ENCODE measurements around the gene RILP. TPM values are rescaled to one million over a fixed set of nuclear protein-coding genes. Genes with fewer than 3 reads are reported as not detected.
A peak's percentile ranks its signal among the peaks of the same experiment; 100 is the strongest.

Gene RILP
- total RNA-seq, 1 donor from 2014 or later: 7.4 TPM

DNA sequence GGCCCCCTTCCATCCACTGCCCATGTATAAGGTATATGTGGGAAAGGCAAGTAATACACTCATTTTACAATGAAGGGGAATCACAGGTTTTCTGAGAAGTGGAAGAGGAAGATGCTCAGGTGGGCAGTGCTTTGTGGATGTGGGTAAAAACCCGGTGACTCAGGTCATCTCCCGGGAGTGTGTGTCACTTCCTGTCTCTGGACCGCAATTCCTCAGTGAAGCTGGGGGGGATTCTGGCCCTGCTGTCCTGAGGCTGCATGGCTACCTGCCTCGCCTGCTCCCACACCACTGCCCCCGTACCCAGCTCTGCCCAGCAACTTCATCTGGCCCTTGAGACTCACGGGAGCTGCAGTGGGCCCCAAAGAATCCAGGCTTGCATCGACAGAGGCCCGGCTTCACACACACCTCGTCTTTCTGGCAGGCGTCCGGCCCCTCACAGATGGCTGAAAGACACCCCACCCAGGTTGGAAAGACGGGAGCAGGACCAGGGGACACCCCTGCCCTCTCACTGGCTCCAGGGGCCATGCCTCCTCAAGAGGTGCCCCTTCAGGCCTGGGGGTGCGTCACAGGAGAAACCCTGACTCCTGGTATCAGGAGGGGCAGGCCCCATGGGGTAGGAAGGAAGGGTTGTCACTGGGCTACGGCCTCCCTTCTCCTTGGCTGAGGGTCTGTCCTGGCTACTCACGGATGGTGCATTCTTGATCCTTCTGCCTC lies 5.0 kb downstream of the RILP start:
- intact Hi-C loops (cut with micrococcal nuclease): loop anchor here (5.0 kb wide), 2 partner anchors 157 to 398 kb away; partner anchors contain the start of gene OVCA2
- H3K4me1 Mint-ChIP-seq (ENCODE audit: low read depth): peaks cover 26% of the 10 kb centered on the region
- no peak for DNase-seq (ENCODE audit: low spot score)

GRCh38 chr17:1643999-1644492 lies 5.6 kb downstream of the RILP start:
- Mint-ChIP-seq H3K4me3 (peak overlapping the region; percentile 85), H3K9me3 (no peaks in the 10 kb centered on the region), H3K36me3 (ENCODE audit: low read depth) (peaks cover 7% of the 10 kb centered on the region), H3K27ac (peak overlapping the region; percentile 97), H3K27me3 (ENCODE audit: insufficient read depth) (peaks cover 2% of the 10 kb centered on the region), H3K4me1 (ENCODE audit: low read depth) (peaks cover 26% of the 10 kb centered on the region)
- DNase-seq (ENCODE audit: low spot score): no peak
- intact Hi-C loops (cut with micrococcal nuclease): no loop called here

More for the DNA sequence above, 5.0 kb downstream of the RILP start:
- Mint-ChIP-seq H3K27me3 (ENCODE audit: insufficient read depth) (peaks cover 2% of the 10 kb centered on the region), H3K27ac (peak overlapping the region; percentile 97), H3K4me3 (peak overlapping the region; percentile 85), H3K9me3 (no peaks in the 10 kb centered on the region), H3K36me3 (ENCODE audit: low read depth) (peaks cover 7% of the 10 kb centered on the region)

DNA sequence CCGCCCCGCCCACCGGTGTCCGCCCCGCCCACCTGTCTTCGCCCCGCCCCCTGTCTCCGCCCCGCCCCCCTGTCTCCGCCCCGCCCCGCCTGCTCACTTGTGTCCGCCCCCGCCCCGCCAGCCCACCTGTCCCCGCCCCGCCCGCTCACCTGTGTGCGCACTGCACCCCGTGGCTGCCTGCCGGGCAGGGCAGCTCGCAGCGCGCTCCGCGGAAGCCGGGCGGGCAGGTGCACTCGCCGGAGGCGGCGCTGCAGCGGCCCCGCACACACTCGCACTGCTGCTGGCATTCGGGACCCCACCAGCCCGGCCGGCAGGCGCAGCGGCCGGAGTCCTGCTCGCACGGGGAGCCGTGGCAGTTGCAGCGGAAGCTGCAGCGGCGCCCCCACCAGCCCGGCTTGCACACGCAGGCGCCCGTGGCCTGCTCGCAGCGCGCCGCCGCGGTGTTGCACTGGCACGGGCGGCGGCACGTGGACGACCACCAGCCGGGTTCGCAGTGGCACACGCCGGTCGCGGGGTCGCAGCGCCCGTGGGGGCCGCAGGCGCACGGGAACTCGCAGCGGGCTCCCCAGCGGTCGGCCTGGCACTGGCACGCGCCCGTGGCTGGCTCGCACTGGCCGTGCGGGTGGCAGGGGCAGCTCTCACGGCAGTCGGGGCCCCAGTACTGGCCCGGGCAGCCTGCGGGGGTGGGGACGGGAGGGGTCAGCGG lies 6.2 kb downstream of the RILP start:
- H3K4me1 Mint-ChIP-seq (ENCODE audit: low read depth): peaks cover 26% of the 10 kb centered on the region
- H3K9me3 Mint-ChIP-seq: no peaks in the 10 kb centered on the region
- intact Hi-C loops (cut with micrococcal nuclease): no loop called here
- H3K27me3 Mint-ChIP-seq (ENCODE audit: insufficient read depth): peaks cover 2% of the 10 kb centered on the region
- peak; percentile 32 for DNase-seq (ENCODE audit: low spot score)
- H3K36me3 Mint-ChIP-seq (ENCODE audit: low read depth): peaks cover 7% of the 10 kb centered on the region
- no peak overlapping the region for H3K27ac Mint-ChIP-seq
- H3K4me3 Mint-ChIP-seq: peak overlapping the region; percentile 85

- H3K36me3 Mint-ChIP-seq (ENCODE audit: low read depth): peaks cover 5% of the 10 kb centered on the region
- no peak overlapping the region for H3K4me3 Mint-ChIP-seq
- H3K27ac Mint-ChIP-seq: no peak overlapping the region
- DNase-seq (ENCODE audit: low spot score): no peak
- H3K27me3 Mint-ChIP-seq (ENCODE audit: insufficient read depth): no peaks in the 10 kb centered on the region
- no peaks in the 10 kb centered on the region for H3K9me3 Mint-ChIP-seq
- peaks cover 22% of the 10 kb centered on the region for H3K4me1 Mint-ChIP-seq (ENCODE audit: low read depth)
- intact Hi-C loops (cut with micrococcal nuclease): no loop called here
Observed at GRCh38 chr17:1641065-1641403, 8.6 kb downstream of the RILP start.

DNA sequence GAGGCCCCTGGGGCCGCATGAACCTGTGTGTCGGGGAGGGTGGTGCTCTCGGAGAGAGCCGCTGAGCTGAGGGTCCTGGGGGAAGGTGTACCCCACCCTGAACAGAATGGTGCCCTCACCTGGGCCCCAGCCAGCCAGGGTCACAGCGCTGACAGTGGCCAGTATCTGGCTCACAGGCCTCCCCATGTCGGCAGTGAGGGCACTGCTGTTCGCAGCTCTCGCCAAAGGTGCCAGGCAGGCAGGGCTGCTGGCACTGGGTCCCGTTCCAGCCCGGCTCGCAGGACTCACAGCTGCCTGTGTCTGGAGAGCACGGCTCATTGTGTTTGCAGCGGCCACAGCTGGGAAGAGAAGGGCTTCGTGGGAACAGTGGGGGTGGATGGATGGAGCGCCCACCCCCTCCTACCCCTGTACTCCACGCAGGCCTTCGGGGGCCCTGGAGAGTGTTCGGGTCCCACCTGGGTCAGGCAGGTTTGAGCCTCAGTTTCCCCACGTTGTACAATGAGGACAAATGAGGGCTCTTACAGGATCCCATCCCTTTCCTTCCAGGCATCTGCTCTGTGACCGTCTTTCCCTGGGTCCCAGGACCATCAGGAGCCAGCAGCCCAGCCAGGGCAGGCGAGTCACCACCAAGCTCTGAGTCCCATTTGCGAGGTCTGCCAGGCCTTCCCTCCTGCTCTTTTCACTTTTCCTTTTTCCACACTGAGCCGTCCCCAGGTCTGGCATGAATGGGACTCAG lies 9.2 kb downstream of the RILP start:
- no peak for DNase-seq (ENCODE audit: low spot score)
- no peak overlapping the region for H3K27ac Mint-ChIP-seq
- intact Hi-C loops (cut with micrococcal nuclease): no loop called here
- H3K4me3 Mint-ChIP-seq: no peak overlapping the region
- H3K4me1 Mint-ChIP-seq (ENCODE audit: low read depth): peaks cover 17% of the 10 kb centered on the region
- H3K27me3 Mint-ChIP-seq (ENCODE audit: insufficient read depth): no peaks in the 10 kb centered on the region
- H3K9me3 Mint-ChIP-seq: no peaks in the 10 kb centered on the region
- peaks cover 3% of the 10 kb centered on the region for H3K36me3 Mint-ChIP-seq (ENCODE audit: low read depth)

DNA sequence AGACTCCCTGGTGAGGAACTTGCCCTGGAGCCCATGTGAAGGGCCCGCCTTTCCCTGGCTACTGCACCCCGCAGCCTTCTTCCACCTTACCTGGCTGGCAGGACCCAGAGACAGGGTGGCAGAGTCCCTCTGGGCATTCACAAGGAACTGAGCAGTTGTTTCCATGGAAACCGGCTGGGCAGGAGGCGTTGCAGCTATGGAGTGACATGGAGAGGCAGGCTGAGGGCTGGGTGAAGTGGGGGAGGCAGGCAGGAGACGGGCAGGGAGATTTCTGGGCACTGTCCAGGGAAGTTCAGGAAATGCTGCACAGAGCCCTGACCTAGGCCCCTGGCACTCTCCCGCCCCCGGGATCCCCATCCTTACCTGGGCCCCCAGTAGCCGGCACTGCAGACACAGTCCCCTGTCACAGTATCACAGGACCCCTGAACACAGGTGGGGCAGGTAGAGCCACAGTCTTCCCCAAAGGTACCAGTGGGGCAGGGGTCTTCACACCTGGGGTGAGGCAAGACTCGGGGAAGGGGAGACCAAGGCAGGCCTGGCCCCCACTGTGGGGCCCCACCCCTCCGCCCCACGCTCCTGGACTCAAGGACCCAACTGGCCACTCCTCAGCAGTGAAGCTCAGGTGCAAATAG lies 10.0 kb downstream of the RILP start:
- no peak for DNase-seq (ENCODE audit: low spot score)
- peaks cover 3% of the 10 kb centered on the region for H3K36me3 Mint-ChIP-seq (ENCODE audit: low read depth)
- no peak overlapping the region for H3K4me3 Mint-ChIP-seq
- no peaks in the 10 kb centered on the region for H3K9me3 Mint-ChIP-seq
- H3K27me3 Mint-ChIP-seq (ENCODE audit: insufficient read depth): no peaks in the 10 kb centered on the region
- intact Hi-C loops (cut with micrococcal nuclease): no loop called here
- peaks cover 8% of the 10 kb centered on the region for H3K4me1 Mint-ChIP-seq (ENCODE audit: low read depth)
- H3K27ac Mint-ChIP-seq: no peak overlapping the region

GRCh38 chr17:1638624-1639300 lies 10.9 kb downstream of the RILP start:
- DNase-seq (ENCODE audit: low spot score): no peak
- Mint-ChIP-seq H3K27me3 (ENCODE audit: insufficient read depth) (no peaks in the 10 kb centered on the region), H3K9me3 (no peaks in the 10 kb centered on the region), H3K4me1 (ENCODE audit: low read depth) (no peaks in the 10 kb centered on the region), H3K4me3 (no peak overlapping the region), H3K36me3 (ENCODE audit: low read depth) (peaks cover 3% of the 10 kb centered on the region), H3K27ac (no peak overlapping the region)
- intact Hi-C loops (cut with micrococcal nuclease): no loop called here

GRCh38 chr17:1638171-1638590 lies 11.5 kb downstream of the RILP start:
- H3K4me3 Mint-ChIP-seq: no peak overlapping the region
- H3K27me3 Mint-ChIP-seq (ENCODE audit: insufficient read depth): peaks cover 2% of the 10 kb centered on the region
- no peaks in the 10 kb centered on the region for H3K9me3 Mint-ChIP-seq
- H3K36me3 Mint-ChIP-seq (ENCODE audit: low read depth): peaks cover 3% of the 10 kb centered on the region
- intact Hi-C loops (cut with micrococcal nuclease): no loop called here
- H3K27ac Mint-ChIP-seq: no peak overlapping the region
- no peaks in the 10 kb centered on the region for H3K4me1 Mint-ChIP-seq (ENCODE audit: low read depth)
- DNase-seq (ENCODE audit: low spot score): no peak

- Mint-ChIP-seq H3K36me3 (ENCODE audit: low read depth) (peaks cover 3% of the 10 kb centered on the region), H3K9me3 (no peaks in the 10 kb centered on the region), H3K4me1 (ENCODE audit: low read depth) (no peaks in the 10 kb centered on the region), H3K27ac (no peak overlapping the region), H3K4me3 (no peak overlapping the region), H3K27me3 (ENCODE audit: insufficient read depth) (peaks cover 6% of the 10 kb centered on the region)
- intact Hi-C loops (cut with micrococcal nuclease): no loop called here
- DNase-seq (ENCODE audit: low spot score): no peak
Observed at GRCh38 chr17:1636732-1637285, 12.9 kb downstream of the RILP start.

DNA sequence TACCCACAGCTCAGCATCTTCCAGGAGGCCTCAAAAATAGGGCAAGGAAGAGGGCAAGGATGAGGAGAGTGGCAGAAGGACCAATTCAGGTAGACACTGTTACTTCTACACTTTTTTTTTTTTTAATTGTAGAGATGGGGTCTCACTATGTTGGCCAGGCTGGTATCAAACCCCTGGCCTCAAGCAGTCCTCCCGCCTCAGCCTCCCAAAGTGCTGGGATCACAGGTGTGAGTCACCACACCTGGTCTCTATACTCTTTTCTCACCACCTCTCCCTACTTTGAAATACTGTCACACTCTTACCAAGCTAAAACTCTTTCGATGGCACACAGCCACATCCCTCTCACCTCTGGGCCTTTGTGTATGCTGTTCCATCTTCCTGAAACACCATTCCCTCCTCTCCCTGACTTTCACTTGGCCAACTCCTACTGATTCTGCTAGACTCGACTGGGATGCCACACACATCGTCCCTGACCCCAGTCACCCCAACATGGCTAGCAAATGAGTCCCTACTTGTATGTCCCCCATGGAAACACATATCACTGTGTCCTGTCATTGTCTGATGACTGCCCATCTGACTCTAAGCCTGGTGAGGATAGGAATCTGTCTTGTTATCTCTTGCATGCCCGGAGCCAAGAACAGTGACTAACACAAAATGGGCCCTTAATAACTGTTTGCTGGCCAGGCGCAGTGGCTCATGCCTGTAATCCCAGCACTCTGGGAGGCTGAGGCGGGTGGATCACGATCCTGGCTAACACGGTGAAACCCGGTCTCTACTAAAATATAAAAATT lies 13.8 kb downstream of the RILP start:
- H3K27ac Mint-ChIP-seq: no peak overlapping the region
- no peak for DNase-seq (ENCODE audit: low spot score)
- H3K36me3 Mint-ChIP-seq (ENCODE audit: low read depth): peaks cover 3% of the 10 kb centered on the region
- H3K27me3 Mint-ChIP-seq (ENCODE audit: insufficient read depth): peaks cover 11% of the 10 kb centered on the region
- H3K4me3 Mint-ChIP-seq: no peak overlapping the region
- no peaks in the 10 kb centered on the region for H3K4me1 Mint-ChIP-seq (ENCODE audit: low read depth)
- intact Hi-C loops (cut with micrococcal nuclease): no loop called here
- no peaks in the 10 kb centered on the region for H3K9me3 Mint-ChIP-seq

- DNase-seq (ENCODE audit: low spot score): no peak
- no peaks in the 10 kb centered on the region for H3K9me3 Mint-ChIP-seq
- H3K36me3 Mint-ChIP-seq (ENCODE audit: low read depth): peaks cover 3% of the 10 kb centered on the region
- peaks cover 18% of the 10 kb centered on the region for H3K27me3 Mint-ChIP-seq (ENCODE audit: insufficient read depth)
- H3K27ac Mint-ChIP-seq: no peak overlapping the region
- peaks cover 4% of the 10 kb centered on the region for H3K4me1 Mint-ChIP-seq (ENCODE audit: low read depth)
- intact Hi-C loops (cut with micrococcal nuclease): loop anchor here (5.0 kb wide), 1 partner anchor 378 kb away; no protein-coding TSS in a partner anchor
- no peak overlapping the region for H3K4me3 Mint-ChIP-seq
Observed at GRCh38 chr17:1634841-1635650, 14.6 kb downstream of the RILP start.

All from activated T-helper 1 cell treated with anti-CD3 and anti-CD28 coated beads, Interleukin-12 subunit alpha, Interleukin-12 subunit beta, Interleukin-2, Interleukin-4 antibody, amounts not matched to agents 30 ng/mL and 10 ng/mL and 1 ng/mL, durations not matched to agents 14 hours and 24 hours and 36 hours (primary cell).